Activated CD4-positive, alpha-beta T cell treated with anti-CD3 and anti-CD28 coated beads for 48 hours (primary cell): Measurements from ENCODE around the gene NBAS.
A peak's percentile ranks its signal among the peaks of the same experiment; 100 is the strongest.
"Not testable (repeated sequence)": the region's sequence is repeated elsewhere in the genome, so short reads cannot be mapped to it uniquely, and the experiment has no call there.

Experiments
- DNase-seq: peaks from one replicate; pipeline ENCODE4 v3.0.0-alpha.2; 2020

The NBAS gene

DNA sequence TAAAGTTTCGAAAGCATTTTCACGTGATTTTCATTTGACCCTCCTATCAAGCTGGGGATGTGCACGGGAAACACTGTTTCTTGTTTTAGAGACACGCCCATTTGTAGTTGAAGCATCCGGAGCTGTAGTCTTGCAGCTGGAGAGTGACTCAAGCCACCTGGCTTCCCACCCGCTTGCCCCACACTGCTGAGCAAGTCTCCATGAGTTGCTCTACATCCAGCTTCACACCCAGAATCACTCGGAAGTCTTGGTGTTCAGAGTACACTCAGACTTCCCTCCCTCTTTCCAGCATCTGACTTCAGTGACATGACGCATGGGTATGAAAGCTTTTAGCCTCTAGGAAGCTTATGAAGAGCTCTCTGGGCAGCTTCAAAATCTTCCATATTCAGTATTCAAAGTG lies 262.4 kb downstream of the NBAS start:
- no peak for DNase-seq

DNA sequence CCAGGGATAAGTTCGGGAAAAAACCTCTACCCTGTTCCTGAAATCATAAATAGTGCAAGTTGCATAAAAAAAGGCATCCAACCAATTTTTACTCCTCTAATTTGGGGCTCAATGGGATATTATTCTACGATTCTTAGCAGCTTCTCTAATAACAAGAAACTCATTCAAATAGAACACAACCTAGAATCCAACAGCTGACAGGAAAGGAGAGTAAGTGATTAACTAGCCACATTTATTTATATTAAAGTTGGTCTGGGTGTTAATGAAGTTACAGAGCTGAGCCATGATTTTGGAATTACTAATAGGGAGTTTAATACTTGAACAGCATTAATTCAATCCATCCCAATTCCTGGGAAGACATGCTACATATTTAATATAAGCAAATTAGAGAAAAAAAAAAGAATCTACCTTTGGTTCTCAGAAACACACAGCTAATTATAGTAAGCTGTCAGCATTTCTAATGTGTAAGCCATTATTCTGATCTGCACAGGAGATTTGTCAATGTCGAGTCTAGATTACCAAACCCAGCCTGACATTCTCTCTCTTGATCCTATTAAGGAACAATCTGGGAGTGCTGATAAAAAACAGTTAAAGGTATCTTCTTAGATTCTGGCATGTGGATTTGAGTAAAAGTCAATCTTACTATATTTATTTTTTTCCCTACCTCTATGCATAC lies 267.7 kb downstream of the NBAS start:
- no peak for DNase-seq

DNA sequence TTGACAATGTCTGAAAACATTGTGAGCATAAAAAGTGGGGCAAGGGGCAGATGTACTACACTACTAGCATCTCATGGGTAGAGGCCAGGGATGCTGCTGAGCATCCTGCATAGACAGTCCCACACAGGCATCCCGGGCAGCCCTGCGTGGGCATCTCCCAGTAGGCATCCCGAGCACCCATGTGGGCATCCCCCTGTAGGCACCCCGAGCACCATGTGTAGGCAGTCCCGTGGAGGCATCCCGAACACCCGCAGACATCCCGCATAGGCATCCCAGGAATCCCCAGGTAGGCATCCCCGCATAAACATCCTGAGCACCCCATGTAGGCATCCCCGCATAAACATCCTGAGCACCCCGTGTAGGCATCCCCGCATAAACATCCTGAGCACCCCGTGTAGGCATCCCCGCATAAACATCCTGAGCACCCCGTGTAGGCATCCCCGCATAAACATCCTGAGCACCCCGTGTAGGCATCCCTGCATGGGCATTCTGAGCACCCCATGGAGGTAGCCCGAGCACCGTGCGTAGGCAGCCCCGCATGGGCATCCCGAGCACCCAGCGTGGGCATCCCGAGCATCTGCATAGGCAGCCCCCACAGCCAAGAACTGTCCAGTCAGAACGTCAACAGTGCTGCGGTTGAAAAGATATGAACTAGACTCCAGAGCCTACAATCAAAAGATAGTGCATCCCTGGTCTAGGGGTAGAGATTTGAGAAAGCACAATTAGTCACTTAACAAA lies 273.5 kb downstream of the NBAS start:
- no peak for DNase-seq

DNA sequence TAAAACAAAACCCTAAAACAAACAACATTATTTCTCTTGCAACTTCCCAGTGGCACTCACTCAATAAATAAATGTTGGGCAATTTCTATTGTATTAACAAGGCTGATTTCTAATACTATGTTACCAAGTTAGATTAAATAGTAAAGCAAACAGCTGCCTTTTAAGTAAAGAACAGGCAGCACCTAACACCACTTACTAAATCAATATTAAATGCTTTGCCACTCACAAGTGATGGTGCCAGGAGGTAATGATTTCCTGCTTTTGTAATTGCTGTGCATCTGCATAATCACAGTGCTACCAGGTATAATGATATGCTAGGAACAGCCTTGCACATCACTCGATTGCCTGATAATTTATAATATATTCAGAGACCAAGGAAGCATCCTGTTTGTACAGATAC lies 276.5 kb downstream of the NBAS start:
- DNase-seq = no peak

DNA sequence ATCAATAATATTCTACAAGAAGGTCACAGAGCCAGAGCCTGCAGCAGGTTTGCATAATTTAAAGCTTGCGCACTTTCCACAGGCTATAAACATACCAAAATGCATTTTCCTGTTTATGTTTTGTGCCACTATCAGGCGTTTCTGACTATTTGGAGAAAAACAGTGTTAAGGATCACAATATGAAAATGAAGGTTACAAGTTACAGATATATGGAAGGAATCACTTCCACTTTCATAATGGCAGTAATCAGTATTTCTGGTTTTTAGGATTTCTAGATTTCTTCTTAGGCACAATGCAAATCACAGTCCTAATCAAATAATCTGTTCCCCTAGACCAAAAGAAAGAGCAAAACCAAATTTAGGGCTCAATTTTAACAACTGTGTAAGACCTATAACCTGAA lies 279.5 kb downstream of the NBAS start:
- DNase-seq = no peak

DNA sequence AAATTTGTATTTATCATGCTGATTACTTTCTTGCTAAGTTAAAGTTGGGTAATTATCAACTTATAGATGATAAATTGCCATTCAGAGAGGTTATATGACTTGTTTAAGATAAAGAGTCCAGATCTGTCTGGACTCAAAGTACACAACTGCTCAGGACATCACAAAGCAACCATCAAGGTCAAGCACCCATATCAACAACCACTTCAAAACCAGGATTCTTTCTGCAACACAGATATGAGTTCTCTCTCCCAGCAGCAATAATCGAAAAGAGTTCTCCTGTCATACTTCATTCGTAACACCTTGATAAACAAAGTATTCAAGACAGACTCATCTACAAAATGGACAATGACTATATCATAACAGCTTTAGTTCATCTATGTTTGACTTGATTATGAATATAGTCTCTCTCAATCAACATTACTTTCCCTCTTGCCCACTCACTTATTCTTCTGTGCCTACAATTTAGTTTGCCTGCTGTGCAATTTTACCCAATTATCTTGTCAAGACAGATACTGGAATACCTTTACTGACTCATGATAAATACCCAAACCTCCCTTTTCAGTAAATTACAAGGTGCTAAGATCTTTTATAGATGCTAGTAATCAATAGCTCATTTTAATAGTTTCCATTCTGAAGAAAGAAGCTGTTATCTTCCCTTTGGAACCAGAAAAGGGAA lies 281.8 kb downstream of the NBAS start:
- DNase-seq = no peak

DNA sequence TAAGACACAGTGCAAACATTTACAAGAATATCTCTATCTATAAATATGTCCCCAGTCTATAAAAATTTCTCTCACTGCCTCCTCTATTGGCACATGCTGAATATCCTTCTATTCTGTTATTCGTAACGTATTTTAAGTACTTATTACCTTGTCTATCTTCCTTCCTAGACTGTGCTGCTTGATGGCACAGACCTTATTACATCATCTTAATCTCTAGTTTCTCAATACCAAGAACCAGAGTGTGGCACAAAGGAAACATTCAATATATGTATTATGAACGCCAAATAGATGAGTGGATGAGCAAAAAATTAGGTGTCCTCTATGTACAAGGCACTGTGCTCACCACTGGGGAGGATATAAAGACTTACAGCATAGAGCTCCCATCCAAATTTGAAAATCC lies 282.8 kb downstream of the NBAS start:
- DNase-seq = no peak

DNA sequence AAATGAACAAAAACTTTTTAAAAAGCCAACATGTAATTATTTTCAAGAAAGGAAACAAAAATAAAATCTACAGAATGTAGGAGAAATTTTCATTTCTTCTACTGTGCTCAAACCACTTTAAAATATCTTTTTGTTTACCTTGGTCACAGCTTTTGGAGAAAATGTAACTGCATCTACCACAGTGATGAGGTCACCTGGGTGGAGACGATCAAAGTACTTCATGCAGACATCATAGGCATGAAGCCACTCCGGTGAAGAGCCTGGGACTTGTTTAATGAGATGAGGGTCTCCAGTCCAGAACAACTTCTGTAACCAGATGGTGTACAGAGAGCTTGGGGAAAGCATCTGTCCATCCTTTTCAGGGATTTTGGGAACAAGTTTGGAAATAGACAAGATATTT lies 285.8 kb downstream of the NBAS start:
- DNase-seq = no peak

DNA sequence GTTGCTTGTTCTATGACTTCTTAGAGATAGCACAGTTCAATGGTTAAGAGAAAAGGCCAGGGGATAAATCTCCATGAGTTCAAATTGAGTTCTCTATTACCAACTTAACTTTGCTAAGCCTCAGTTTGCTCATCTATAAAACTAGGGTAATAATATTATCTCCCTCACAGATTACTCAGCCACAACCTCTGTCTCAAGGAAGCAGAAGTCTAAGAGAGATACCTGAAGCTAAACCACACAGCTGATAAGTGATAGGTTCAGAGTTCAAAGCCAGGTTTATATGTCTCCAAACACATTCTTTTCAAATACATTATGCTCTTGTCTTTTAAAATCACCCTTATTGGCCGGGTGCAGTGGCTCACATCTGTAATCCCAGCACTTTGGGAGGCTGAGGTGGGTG lies 287.7 kb downstream of the NBAS start:
- no peak for DNase-seq

DNA sequence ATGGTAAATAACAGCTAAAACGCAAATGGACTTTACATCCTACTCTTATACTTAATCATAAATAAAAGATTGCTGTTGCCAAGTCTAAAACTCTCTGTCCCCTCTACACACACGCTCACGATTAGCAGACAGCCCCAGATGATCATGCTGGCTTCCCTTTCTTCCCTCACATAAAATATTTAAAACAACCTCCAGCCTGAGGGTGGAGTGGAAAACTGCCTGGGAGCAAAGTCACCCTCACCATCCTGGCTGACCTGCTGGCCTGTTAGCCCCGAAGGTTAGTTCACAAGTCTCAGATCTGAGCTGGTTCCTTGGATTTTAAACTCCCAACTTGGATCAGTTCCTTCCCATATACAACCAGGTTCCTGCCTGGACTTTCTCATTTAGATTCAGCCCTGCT lies 288.2 kb downstream of the NBAS start:
- no peak for DNase-seq

DNA sequence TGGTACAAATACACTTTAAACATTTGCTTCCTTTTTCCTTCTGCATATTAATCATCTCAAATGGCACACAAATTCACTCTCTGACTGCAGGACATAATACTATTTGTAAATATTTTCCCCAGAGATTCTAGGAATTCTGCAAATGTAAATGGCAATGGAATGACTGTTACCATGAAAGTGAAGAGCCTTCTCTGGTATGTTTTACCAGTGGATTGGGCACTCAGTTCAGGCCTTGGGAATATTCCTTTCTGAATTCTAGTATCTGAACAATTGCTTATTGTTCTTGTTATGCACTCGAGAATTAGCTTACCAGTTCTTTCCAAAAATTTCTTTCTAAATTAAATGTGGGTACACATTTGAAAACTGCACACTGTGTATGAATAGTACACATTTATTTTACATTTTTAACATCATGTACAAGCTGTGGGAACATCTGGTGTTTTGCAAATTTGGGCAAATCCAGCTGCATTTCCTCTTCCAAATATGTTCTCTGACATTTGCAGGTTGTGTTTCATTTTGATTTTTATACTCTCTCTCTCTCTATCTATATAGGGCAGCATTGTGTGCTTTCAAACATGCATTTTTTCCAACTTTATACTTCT lies 289.1 kb downstream of the NBAS start:
- no peak for DNase-seq

DNA sequence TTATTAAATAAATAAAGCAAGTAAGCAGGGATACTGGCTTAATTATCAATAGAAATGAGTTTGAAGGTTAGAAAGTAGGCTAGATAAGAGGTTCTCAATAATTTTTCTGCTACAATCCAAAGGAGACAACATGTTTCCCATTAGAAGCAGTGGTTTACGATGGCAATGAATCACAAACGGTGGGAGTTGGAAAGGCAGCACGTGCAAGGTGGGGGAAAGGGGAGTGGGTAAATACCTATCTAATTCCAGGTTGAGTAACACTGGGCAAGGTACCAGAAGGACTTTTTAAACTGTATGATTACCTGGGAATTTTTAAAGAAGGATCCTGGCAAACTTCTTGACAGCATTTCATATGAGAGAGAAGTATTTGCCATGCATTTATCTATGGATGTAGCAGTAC lies 289.9 kb downstream of the NBAS start:
- DNase-seq = no peak

DNA sequence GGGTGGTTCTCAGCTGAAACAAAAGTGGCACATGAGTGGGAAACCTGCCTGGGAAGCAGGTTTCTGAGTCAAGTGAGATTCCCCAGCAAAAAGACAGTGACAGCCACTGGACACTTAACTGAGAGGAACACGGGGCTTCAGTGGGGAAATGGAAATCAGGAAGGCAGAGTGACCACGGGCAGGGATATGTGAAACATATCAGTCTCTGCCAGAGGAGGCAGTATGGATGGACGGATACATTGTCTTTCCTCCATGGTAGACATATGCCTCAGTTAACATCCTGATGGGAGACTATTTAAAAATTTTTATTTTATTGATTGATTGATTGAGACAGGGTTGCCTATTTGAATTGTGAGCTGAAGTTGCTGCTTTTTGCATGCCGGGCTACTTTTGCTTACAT lies 292.1 kb downstream of the NBAS start:
- no peak for DNase-seq

DNA sequence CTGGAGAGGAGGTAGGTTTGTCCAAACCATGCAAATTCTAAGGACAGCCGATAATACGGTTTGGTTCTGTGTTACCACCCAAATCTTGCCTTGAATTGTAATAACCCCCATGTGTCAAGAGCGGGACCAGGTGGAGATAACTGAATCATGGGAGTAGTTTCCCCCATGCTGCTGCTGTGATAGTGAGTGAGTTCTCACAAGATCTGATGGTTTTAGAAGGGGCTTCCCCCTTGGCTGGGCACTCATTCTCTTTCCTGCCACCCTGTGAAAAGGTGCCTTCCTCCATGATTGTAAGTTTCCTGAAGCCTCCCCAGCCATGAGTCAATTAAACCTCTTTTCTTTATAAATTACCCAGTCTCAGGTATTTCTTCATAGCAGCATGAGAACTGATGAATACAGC lies 295.2 kb downstream of the NBAS start:
- DNase-seq = peak; percentile 9

DNA sequence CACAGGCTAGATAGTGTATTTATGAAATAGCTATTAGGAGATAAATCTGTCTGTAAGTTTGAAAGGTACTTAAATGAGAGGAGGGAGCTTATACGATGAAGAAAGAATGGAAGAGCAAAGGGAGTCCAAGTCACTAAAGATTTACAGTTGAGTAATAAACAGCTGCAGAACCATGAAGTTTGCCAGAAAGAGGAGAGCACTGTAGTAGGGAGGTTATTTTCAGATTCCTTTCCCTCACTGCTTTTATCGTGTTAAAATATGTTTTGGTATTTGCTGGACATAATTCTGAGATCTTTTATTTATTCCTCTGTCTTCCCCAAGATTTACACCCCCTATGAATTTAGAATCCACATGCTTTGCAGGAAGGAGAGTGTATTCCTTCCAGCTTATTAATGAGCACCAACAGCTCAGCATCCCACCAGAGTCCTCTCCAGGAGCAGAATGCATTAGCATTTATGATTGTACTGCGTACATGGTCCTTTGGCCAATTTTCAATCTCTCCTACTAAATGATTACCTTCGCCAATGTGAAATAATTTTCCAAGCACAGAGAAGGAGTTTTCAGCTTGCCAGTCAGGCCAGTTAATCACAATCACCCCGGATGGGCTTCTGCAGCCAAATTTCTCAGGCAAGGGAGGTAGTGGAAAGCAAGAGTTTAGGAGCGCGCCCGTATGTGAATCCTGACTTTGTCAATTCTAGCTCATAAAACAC lies 297.0 kb downstream of the NBAS start:
- no peak for DNase-seq

DNA sequence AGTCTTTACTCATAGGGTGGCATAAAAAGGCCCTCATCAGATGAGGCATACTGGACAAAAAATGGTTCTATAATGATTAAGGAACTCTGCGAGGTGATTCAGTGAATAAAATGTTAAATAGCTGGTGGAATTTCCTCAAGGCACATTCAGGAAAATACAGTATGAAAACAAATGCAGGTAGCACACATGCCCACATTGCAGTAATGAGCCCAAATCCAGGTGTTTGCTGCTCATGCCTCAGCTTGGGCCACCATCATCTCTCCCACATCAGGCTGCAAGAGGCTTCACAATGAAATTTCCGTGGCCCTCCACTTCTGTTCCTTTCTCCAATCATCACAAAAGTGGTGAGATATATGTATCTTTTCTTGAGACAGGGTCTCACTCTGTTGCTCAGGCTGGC lies 298.3 kb downstream of the NBAS start:
- DNase-seq = no peak

DNA sequence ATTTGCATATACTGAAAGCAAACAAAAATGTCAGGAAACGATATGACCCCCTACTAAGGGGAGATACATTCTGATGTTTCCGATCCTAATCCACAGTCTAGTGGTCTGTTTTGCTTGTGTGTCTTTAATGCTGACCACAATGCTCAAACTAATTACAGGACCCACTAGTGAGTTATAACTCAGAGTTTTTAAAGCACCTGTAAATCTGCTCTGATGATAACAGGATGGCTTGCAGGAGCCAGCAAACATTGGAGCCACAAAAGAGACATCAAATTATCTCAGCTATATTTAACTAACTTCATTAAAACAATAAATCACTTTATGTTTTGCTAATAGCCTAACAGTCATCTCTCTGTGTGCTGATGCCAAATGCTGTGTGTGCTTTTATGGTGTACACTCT lies 300.3 kb downstream of the NBAS start:
- no peak for DNase-seq

DNA sequence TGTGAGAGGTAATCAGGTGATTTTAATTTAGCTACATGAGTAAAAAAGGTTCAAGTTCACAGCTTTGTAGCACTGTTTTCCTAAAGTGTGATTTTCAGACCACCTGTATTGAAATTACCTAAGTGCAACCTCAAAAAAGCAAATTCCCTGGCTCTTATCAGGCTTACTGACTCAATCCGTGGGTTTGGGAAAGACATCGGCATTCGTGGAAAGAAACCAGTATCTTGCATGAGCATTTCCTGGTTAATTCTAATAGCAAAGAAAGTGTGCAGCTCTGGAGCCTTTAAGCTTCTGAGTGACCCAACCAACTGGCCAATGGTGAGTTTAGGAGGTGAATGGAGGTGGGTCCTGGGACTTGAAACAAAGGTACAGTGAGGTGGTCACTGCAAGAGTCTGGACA lies 300.9 kb downstream of the NBAS start:
- DNase-seq = no peak

DNA sequence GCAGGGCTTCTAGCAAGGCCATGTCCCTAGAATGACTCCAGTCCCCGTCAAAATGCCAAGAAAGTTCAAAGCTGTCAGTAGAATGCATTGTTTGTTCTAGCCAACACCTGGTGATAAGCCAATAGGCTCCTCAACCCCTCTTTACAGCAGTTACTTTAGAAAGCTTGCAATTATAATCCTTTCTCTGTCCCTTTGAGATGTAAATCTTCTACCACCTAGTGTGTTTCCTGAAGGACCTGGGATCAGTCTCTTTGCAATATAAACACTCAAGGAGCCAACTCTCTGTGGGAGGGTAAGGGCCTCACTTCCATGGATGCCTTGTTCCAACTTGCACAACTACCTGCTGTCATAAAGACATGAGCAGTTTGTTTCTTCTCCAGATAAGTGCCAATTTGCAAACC lies 301.8 kb downstream of the NBAS start:
- DNase-seq = no peak

DNA sequence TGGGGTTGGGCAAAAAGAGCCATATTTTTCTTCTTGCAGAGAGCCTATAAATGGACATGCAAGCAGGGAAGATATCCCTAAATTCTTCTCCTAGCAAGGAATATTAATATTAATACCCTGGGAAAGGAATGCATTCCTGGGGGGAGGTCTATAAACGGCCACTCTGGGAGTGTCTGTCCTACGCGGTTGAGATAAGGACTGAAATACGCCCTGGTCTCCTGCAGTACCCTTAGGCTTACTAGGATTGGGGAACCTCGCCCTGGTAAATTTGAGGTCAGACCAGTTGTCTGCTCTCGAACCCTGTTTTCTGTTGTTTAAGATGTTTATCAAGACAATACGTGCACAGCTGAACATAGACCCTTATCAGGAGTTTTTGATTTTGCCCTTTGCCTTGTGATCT lies 302.7 kb downstream of the NBAS start:
- DNase-seq = not testable (repeated sequence)

DNA sequence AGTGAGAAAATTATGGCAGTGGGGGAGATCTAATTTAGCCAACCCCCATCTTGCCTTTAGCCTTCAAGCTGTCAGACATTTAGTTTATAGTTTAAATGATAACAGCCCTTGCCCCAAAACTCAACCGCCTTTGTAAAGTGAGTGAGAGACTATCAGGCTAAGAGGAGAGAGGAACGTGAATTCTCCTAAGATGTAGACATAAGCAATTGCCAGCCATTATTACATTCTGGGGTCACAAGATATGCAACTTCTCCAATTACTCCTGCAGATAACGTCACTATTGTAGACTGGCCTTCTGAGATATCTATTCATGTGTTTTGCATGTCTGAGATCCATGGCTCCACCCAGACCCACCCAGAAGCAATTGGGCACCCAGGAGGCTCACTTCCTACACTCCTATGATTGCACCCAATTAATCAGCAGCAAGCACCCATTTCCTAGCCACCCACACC lies 307.3 kb downstream of the NBAS start:
- DNase-seq = no peak

DNA sequence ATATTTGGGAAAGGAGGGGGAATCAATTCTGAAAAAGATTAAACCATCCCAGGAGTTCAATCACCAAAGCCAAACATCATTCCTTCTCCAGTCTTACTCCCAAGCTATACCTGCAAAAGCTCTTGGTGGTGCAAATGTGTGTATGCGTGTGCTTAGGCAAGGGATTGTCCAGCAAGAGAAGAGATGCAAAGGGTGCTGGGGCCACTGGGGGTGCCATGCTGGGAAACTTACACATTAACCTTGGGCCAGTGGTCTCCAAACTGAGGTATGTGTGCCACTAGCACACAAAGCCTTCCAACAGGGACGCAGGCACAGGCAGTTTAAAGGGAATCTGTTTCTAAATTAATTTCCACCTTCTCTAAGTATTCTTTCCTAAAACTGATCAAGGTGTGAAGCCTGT lies 307.9 kb downstream of the NBAS start:
- no peak for DNase-seq

DNA sequence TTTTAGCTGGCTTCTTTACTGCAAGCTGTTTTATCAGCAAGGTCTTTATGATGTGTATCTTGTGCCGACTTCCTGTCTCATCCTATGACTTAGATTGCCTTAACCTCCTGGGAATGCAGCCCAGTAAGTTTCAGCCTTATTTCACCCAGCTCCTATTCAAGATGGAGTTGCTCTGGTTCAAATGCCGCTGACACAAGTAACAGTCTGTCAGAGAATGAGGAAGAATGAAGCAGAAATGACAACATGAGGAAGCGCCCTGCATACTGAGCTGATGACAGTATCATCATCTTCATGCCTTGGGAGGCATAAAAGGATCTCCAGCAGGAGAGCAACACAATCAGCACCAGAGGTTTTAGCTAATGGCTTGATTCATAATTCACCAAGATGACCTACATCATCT lies 309.4 kb downstream of the NBAS start:
- no peak for DNase-seq
